GM12874 (cell line): ENCODE measurements around the gene SPATA2L.

ENCODE experiments used
- CTCF ChIP-seq: IDR thresholded peaks from 2 replicates; pipeline ENCODE4 v1.5.1; 2011; ENCODE audit warnings: low read depth, mild to moderate bottlenecking, control low read depth, low read length, moderate library complexity; ENCODE audit not compliant: insufficient read depth

Gene SPATA2L

DNA sequence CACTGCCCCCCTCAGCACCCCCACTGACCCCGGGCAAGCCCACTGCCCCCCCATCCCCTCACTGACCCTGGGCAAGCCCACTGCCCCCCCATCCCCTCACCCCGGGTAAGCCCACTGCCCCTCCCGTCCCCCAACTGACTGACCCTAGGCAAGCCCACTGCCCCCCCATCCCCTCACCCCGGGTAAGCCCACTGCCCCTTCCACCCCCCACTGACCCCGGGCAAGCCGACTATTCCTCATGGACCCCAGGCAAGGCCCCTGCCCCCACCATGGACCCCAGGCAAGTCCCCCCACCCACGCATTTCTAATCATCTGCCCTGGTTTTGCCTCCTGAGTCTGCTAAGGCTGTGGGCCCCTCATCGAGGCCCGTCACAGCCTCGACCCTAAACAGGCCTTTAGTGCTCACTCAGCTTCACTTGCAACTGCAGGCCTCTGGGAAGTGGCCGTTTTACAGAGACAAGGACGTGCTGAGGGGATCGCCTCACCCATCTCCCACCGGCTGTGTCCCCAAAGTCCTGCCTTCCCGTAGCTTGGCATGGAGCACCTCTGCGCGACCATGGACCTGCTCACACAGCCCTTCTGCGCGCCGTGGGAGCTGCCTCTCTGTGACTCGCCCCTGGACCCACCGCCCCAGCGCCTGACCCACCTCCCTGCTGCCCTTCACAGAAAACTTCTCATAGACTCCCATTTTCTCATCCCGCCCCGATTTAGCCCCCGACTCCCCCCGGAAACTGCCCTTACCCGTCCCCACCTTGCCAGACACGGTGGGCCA is 15.6 kb upstream of the SPATA2L start:
- TF ChIP-seq CTCF, result no peak

- no peak for TF ChIP-seq CTCF
Measured at GRCh38 chr16:89716493-89716892, 15.0 kb upstream of the SPATA2L start.

DNA sequence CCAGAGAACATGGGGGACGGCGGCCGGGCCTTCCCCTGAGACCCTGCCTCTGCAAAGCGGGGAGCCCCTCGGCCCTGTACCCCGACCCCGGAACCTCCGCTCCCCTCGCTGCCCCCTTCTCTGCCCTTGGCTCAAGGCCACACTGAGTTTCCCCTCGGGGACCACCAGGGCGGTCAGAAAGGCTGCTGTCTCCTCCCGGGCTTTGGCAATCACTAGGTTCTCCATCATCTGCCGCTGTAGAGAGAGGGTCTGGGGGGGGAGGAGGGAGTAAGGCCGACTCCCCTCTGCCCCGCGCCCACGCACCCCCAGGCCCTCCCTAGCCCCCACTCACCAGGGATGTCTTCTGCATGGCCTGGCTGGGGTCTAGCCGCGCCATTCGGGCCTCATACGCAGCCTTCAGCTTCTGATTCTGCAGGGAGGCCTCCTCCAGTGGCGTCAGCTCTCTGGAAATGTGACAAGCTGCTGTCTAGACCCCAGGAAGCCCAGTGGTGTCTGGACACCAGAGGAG is 10.8 kb upstream of the SPATA2L start:
- no peak for TF ChIP-seq CTCF

DNA sequence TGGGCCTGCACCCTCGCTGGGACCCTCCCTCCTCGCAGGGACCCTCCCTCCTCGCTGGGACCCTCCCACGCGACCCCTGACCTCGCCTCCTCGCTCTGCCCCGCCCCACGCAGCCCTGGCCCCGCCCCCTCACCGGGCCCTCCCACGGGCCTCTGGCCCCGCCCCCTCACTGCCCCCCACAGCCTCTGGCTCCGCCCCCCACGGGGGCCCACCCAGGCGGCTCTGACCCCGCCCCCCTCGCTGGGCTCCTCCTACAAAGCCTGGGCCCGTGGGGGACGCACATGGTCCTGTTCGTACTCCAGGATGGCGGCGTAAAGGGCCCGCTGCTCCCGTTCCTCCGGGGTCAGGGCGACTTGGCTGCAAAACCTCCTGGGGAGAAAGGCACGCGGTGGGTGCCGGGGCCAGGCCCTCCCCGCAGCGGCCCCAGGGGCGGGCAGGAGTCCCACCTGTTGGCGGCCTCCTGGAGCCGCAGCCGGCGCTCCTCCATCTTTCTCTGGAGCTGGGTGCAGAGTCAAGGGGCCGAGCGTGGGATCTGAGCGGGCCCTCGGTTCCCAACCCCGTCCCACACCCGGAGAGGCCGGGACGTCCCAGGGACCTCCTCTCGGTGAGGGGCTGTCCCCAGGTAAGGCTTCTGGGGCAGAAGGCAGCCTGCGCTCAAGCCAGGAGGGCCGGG is 10.2 kb upstream of the SPATA2L start:
- TF ChIP-seq CTCF, result no peak

DNA sequence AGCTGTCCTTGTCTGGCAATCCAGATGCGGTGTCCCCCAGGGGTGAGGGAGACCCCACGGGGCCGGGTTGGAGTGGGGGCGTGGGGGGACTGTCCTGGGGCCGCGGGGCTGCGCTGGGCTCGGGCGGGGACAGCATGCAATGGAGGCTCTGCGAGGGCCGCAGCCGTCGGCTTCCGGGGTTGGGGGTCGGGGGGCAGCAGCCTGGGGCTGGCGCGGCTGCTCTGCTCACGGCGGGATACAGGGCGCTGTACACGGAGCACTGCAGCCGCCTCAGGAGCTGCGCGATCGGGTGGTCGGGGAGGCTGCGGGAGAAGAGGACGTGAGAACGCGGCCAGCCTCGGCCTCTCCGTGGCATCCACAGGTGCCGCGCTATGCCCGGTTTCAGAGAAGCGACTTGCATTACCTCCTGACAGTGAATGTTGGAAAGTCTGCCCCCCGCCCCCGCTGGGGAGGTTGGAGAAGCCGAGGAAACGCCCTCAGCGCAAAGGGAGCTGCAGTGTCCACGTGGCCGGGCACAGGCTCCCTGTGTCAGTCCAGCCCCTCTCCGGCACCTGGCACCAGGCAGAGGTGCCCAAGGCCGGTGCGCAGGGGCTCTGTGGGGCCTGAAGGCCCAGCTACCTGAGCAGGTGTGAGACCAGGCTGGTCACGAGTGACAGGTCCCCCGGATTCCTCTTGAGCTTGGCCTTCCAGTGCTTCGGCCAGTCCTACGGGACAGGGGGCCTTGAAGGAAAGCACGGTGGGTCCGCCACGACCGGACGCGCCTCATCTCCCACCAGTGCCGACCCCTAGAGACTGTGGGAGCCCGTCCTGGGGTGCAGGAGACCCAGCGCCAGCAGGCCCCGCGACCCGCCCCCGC is 9.4 kb upstream of the SPATA2L start:
- no peak for TF ChIP-seq CTCF

- no peak for TF ChIP-seq CTCF
Measured at GRCh38 chr16:89709716-89710432, 8.4 kb upstream of the SPATA2L start.
